HG03342 (cell line): ENCODE results near the gene CCNY.

Source experiments
- ATAC-seq: cut with Tn5 transposase; IDR thresholded peaks from one replicate; pipeline ENCODE4 v1.9.1; 2021; ENCODE audit warnings: mild to moderate bottlenecking, moderate library complexity; ENCODE audit not compliant: unreplicated experiment

Gene CCNY

DNA sequence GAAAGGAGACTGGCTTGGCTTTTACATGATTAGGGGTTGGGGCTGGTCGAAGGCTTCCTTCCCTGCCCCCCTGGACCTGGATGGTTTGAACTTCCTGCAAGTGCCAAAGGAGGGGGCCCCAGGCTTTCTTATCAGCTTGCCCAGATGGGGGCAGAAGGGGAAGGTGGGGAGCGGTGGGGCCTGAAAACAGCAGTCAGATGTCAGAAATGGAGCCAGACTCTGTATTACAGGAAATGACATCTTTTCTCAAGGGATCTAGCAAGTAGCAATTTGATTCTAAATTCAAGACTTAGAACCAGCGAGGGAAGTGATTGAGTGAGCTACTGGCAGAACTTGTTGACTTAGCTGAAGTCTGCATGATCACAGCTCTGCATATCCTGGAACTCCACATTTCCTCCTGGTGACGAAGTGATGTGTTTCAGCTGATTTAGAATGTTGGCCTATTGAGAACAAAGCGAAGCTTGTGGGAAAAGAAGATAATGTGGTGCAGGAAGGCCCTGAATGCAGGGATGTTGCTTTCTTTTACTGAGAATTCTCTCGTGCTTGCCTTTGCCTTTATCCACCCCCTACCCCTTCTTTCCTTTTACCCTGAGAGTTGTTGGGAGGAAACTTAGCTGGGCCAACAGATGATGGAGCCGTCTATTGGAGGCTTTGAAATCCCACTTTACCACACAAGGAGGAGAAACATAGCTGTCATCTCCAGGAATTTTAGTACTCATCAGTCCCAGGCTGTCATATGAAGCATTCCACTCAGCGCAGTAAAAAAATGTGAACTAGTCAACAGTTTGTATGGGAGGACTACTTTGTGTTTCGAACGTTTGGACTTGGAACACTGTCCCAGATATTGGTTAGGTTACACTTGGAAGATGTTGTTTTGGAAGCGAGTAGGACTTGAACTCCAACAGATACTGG lies 43.2 kb downstream of the CCNY start:
- ATAC-seq: peak; percentile 72

GRCh38 chr10:35382096-35382495 lies 45.8 kb downstream of the CCNY start:
- ATAC-seq: no peak

DNA sequence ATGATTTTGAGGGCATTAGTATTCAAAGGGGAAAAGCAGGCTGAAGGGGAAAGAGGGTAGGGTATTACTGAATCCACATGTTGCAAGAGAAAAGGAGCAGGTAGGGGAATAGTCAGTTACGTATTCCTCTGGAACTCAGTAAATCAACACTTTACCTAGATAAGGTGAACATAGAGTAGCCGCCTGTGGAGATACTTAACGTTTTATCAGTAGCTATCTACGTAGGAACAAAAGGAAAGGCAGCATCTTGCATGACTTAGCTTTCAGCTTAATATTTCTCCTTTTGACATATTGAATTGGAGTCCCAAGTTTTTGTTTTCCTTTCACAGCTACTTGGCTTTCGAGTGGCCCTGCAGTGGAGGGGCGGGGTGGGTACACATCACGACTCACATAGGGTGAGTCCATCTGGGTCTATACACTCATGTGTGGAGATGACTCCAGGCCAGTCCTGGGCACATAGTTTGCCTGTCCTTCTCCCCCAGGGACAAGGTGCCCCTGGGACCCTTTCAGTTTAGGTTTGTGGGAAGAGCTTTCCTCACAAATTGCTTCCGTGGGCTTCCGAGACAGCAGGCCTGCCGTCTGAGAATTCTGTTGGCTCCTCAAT lies 48.1 kb downstream of the CCNY start:
- no peak for ATAC-seq

DNA sequence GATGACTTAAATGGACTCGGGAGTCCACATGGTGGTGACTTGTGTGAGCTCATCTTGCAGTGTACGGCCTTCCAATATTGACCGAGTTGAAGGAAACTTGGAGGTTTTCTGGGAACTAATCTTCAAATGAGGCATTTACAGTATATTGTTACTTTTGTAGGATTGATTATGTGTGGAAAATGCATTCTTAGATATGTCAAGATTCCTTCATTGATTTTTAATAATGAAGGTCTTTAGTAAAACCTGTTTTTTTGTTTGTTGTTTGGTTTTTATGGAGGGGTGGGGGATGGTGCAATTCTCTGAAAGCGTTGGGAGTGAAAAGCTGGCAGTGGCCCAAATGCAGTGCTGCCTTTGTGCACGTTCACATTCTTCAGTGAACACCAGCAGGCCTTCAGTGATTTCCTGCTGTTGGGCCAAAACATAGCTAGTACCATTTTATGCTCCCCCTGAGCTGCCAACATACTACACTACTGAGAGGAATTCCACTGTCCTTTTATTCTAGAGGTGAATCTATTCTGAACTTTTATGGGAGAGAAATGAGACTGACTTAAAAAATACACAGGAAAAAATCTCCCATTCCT lies 50.4 kb downstream of the CCNY start:
- no peak for ATAC-seq

GRCh38 chr10:35387768-35388167 lies 51.5 kb downstream of the CCNY start:
- peak; percentile 84 for ATAC-seq

GRCh38 chr10:35388197-35388596 lies 51.9 kb downstream of the CCNY start:
- ATAC-seq: peak; percentile 29

- no peak for ATAC-seq
These were observed 52.4 kb downstream of the CCNY start for GRCh38 chr10:35388682-35389081.

DNA sequence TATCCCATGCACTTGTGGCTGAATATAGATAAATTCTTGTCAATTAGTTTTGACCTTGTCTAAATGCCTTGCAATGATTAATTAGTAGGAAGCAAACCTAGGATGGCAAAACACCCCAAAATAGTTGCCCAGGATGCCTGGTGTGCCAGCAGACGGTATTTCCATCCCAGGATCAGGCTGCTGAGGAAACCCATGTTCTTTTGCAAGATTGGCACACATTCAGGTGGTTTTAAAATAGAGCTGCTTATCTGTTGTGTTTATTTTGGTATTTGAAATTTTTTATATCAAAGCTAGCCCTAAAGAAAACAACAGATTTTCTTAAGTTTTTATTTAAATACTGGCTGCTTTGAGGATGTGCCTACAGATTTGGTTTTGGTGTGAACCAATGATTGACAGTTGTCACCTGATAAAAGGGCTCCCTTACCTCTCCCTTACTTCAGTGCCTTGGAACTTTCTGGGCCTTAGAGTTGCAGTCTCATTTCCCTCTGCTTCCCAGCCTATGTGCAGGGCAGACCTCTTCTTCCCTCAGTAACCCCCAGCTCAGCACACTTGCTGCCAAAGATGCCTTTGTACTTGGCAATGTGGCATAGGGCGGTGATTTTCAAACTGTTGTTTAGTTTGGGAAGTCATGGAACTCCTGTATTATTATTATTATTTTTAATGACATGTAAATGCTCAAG lies 54.0 kb downstream of the CCNY start:
- ATAC-seq: no peak

DNA sequence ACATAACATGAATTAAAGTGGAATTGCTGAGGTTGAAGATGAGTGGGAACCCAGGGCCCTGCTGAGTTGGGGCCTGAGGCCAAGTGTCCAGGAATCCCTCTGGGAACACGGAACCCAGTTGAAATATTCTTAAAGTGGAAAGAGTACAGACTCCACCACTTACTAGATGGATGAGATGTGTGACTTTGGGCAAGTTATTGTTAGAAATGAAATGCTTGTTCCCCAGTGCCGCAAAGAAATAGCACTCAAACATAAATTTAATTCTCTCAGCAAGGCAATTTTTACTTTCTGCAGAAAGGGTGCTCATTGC lies 54.5 kb downstream of the CCNY start:
- ATAC-seq: no peak

GRCh38 chr10:35391153-35391953 lies 55.0 kb downstream of the CCNY start:
- ATAC-seq: no peak

DNA sequence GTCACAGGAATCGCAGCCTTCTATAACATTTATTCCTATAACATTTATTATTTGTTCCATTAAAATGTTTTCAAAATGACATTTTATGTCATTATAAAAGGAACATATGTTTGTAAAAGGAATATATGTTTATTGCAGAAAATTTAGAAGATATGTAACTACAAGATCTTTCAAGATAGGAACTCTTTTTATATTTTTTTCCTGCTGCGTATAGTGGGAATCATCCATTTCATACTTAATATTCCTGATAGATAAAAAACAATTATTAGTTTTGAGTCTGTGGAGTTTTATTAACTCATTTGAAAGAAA lies 55.6 kb downstream of the CCNY start:
- ATAC-seq: no peak

DNA sequence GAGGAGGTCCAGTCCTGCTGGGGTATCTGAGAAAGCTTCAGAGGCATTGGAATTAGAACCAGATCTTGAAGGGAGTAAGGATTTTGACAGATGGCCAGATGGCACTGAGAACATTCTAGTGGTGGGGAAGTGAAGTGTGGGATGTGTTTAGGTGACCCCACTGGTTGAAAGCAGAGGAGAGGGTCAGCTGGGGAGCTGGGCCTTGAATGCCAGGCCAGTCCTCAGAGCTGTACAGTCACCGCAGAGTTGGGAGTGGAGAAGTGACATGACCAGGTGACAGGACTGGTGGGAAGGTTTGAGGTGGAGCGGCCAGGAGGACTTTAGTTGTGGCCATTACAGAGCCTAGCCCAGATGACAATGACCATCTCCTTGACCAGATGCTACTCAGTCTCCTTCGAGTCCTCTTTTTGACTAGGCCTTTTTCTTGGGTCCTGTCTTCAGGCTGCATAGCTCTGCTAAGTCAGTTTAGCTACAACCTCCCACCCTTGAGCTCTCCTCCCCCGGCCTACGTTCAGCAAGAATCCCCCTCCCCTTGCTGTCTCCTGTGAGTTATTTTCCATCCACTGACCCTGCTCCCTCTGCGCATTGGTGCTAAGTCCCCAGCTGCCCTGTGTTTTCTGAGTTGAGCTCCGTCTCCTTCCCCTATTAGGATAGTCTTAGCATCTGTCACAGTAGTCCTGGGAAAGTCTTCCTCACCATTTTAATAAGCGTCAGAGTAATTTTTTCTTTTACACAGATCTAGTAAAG lies 56.3 kb downstream of the CCNY start:
- no peak for ATAC-seq

- no peak for ATAC-seq
These were observed 58.1 kb downstream of the CCNY start for GRCh38 chr10:35394411-35394851.

DNA sequence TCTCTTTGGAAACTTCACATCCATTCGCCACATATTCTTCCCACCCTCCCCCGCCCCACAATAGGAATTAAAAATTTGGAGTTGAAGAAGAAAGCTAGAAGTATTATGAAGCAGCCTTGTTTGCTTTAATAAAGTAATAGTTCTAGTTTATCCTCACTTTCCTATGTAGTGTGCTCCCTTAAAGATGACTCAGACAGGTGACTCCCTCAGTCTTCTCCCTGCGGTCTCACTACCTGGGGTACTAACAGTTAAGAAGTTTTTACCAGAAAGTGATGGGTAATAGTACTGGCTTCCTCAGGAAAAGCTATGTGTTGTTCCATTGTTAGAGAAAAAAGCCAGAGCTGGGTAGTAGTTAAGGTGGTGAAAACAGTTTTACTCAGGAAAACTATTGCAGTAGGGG lies 58.6 kb downstream of the CCNY start:
- ATAC-seq: no peak

DNA sequence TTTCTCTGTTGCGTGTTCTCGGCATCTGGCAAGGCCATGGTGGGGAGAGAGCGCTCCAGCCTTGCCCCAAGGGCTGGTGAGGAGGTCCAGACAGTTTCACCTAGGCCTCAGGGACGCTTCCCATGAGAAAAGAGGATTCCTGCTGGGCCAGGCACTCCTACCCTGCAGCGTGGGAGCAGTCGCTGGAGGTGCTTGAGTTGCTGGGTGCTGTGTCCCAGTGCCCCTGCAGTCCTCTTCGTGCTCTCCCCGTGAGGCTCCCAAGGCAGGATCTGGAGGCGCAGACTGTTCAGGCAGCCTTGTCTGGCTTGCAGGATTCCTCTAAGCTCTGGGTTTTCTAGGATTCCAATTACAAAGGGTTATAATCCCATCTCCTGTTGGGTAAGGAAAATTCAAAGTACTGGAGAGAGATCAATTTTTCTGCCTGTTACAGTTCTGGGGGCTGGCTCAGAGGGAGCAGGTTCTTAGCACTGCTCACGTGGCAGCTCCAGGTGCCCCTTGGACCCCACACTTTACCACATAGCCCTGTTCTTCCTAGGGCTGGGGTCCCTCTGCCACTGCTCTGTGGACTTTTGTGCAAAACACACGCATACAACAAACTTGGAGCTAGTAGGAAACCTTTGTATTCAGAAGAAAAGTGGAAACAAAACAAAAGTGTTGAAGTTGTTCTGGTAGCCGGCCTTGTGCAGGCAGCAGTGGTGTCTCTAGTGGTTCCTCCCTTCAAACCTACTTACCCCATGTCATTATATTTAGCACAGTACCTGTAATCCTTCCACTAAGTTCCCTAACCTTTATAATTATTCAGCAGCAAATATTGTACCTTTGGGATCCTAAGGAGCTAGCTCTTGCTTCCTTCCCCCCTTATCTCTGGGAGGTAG lies 60.5 kb downstream of the CCNY start:
- no peak for ATAC-seq

DNA sequence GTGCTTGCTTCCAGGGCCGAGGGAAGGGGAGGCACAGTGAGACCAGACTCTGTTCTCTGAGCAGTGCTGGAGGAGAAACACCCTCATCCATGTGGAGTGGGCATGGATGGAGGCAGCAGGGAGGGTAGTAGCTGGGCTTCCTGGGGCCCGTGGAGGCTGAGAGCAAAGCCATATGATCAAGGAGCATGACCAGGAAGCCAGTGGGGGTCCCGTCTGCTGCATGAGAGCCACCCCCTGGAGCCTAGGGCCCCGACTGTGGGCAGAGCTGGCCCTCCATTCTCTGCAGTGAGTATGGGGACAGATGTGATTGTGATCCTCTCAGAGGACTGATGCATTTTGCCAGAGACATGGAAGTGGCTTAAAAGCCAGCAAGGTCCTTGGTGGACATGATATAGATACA lies 61.6 kb downstream of the CCNY start:
- ATAC-seq: no peak

GRCh38 chr10:35398355-35398754 lies 62.0 kb downstream of the CCNY start:
- ATAC-seq: no peak

DNA sequence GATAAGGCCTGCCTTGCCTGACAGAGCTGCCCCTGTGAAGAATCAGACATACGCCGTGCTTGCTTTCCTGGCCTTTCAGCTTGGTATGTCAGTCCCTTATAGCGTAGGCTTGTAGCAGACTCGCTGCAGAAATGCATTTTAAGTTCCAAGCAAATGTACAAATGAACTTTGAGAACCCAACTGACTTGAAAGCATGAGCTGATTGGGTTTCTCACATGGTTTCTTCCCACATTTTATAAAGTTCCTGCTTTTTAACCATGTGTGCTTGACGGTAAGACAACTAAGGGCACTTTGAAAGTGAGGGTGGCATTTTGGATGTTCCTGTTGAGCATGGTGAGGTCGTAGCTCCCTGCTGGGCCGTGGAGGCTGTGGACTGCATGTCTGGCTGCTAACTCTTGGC lies 62.6 kb downstream of the CCNY start:
- no peak for ATAC-seq

DNA sequence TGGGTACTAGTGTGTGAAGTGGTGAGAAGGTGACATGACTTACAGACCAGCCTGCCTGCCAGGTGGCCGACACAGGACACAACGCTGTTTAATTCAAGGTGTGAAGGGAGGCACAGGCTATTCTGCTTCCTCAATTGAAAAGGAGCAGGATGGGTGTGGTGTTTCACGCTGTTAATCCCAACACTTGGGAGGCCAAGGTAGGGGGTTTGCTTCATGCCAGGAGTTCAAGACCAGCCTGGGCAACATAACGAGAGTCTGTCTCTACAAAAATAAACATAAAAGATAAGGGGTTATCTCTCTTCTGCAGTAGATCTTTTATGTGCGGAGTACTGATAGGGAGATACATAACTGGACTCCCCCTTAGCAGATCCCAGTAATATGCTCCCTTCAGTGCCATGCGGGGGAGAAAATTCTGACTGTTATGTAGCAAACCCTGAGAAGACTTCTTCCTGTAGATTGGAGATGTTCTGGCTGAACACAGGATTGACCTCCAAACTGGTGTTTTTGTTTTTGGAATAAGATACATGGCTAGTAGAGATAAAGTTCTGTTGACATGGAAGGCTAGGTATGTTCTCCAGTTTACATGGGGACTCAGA lies 63.2 kb downstream of the CCNY start:
- no peak for ATAC-seq
